Mammary epithelial cell (primary cell): ENCODE data around the gene TMEM132C.

Experiments used
- CTCF ChIP-seq, 2 donors: IDR thresholded peaks in 1 of 2; conservative IDR thresholded peaks in 1 of 2; 2 replicates each; pipeline ENCODE4 v1.5.1; 2011 to 2012; ENCODE audit warnings: inconsistent platforms in 2 of 2, low read length in 2 of 2, mild to moderate bottlenecking in 2 of 2, control low read depth in 1 of 2, low read depth in 1 of 2; ENCODE audit not compliant: insufficient read depth in 1 of 2; ENCODE audit errors: extremely low read depth in 1 of 2
- EZH2 ChIP-seq: IDR thresholded peaks from 2 replicates; pipeline ENCODE4 v1.6.1; 2012; ENCODE audit warnings: low read length, inconsistent platforms, borderline replicate concordance

- TF ChIP-seq CTCF (conservative IDR thresholded peaks at IDR 0.05 in 1 of 2, IDR thresholded peaks at IDR 0.05 in 1 of 2; ENCODE audit: extremely low read depth in 1 of 2, insufficient read depth in 1 of 2, low read depth in 1 of 2, low read length in 2 of 2) (no peak), EZH2 (no peak)
Measured at GRCh38 chr12:128381946-128382345, 115.0 kb downstream of the TMEM132C start.
